Smooth muscle cell (in vitro differentiated cells): ENCODE results near the gene ZBP1. TPM values are rescaled to one million over a fixed set of nuclear protein-coding genes. Genes with fewer than 3 reads are reported as not detected.

Source experiments
- DNase-seq: peaks from one replicate; lab custom pipeline; 2025; ENCODE audit not compliant: unreplicated experiment; lab: John Stamatoyannopoulos, UW
- H2AFZ ChIP-seq: fragments of 200-600 bp; sonication (generic); 2 replicates; pipeline ENCODE4 v1.6.0; 2016; ENCODE audit warnings: antibody characterized with exemption, low read depth, mild to moderate bottlenecking
- H3F3A ChIP-seq: fragments of 200-600 bp; sonication (generic); 2 replicates; pipeline ENCODE4 v1.6.0; 2017; ENCODE audit warnings: antibody characterized with exemption, low read depth
- H3K27ac ChIP-seq: fragments of 200-600 bp; sonication (generic); 2 replicates; pipeline ENCODE4 v1.5.1; 2016; ENCODE audit warnings: low read depth, mild to moderate bottlenecking
- H3K27me3 ChIP-seq: fragments of 200-600 bp; sonication (generic); 2 replicates; pipeline ENCODE4 v1.6.1; 2016; ENCODE audit warnings: low read depth, mild to moderate bottlenecking
- H3K36me3 ChIP-seq: fragments of 200-600 bp; sonication (generic); 2 replicates; pipeline ENCODE4 v1.5.1; 2016; ENCODE audit warnings: low read depth
- H3K4me1 ChIP-seq: fragments of 200-600 bp; sonication (generic); 2 replicates; pipeline ENCODE4 v1.5.1; 2016; ENCODE audit warnings: low read depth
- H3K4me2 ChIP-seq: fragments of 200-600 bp; sonication (generic); 2 replicates; pipeline ENCODE4 v1.6.0; 2016; ENCODE audit warnings: mild to moderate bottlenecking
- H3K4me3 ChIP-seq: fragments of 200-600 bp; sonication (generic); 2 replicates; pipeline ENCODE4 v1.5.1; 2016; ENCODE audit warnings: mild to moderate bottlenecking
- H3K79me2 ChIP-seq: fragments of 200-600 bp; sonication (generic); 2 replicates; pipeline ENCODE4 v1.6.0; 2016; ENCODE audit warnings: low read depth, mild to moderate bottlenecking
- H3K9ac ChIP-seq: fragments of 200-600 bp; sonication (generic); 2 replicates; pipeline ENCODE4 v1.6.0; 2016; ENCODE audit warnings: low read depth
- H3K9me3 ChIP-seq: fragments of 200-600 bp; sonication (generic); replicated peaks from 2 replicates; pipeline ENCODE4 v1.5.1; 2016; ENCODE audit warnings: low read depth
- H4K20me1 ChIP-seq: fragments of 200-600 bp; sonication (generic); 2 replicates; pipeline ENCODE4 v1.6.0; 2016; ENCODE audit warnings: low read depth
- CTCF ChIP-seq: fragments of 200-600 bp; sonication (generic); IDR thresholded peaks from 2 replicates; pipeline ENCODE4 v1.5.1; 2017; ENCODE audit warnings: borderline replicate concordance, mild to moderate bottlenecking, antibody characterized with exemption; ENCODE audit not compliant: insufficient read depth, poor library complexity, severe bottlenecking
- WGBS: methylation state at CpG from one replicate; pipeline ENCODE4 v1.1.7; 2016; ENCODE audit warnings: low lambda C conversion rate; 5-methylcytosine and 5-hydroxymethylcytosine counted together
- polyA plus RNA-seq: library from polyadenylated mRNA; unstranded; fragments of >200 nt; fragmentation: Nextera tagmentation; extraction: Ambion mirVana; gene quantifications from 2 replicates; pipeline ENCODE4 v1.2.1, GENCODE V29; 2016
- total RNA-seq: library from RNA; depleted of rRNA; stranded (reverse); fragments of >200 nt; gene quantifications from 2 replicates; pipeline ENCODE4 v1.2.3, GENCODE V29; 2014

The ZBP1 gene
- total and polyA plus RNA-seq, 2 experiments from 2014 or later: not detected

GRCh38 chr20:57648878-57649616 is 28.8 kb upstream of the ZBP1 start:
- no peak for TF ChIP-seq CTCF
- Histone ChIP-seq H3K4me1 (no peaks in the 10 kb centered on the region), H3K27ac (no peak overlapping the region), H4K20me1 (peaks cover 44% of the 10 kb centered on the region), H3K36me3 (peaks cover 3% of the 10 kb centered on the region), H3K79me2 (no peaks in the 10 kb centered on the region), H2AFZ (no peak overlapping the region), H3K9me3 (no peaks in the 10 kb centered on the region), H3K9ac (no peak overlapping the region), H3K4me3 (no peak overlapping the region), H3K27me3 (no peaks in the 10 kb centered on the region), H3K4me2 (no peak overlapping the region), H3F3A (peaks cover 3% of the 10 kb centered on the region)
- DNase-seq: no peak
- WGBS: 96% methylated on average over 15 of the region's 15 CpGs

- Histone ChIP-seq H3F3A (no peaks in the 10 kb centered on the region), H3K4me3 (no peak overlapping the region), H3K36me3 (peaks cover 3% of the 10 kb centered on the region), H3K9me3 (no peaks in the 10 kb centered on the region), H4K20me1 (peaks cover 35% of the 10 kb centered on the region), H3K27me3 (no peaks in the 10 kb centered on the region), H3K27ac (no peak overlapping the region), H3K9ac (no peak overlapping the region), H3K4me2 (no peak overlapping the region), H2AFZ (no peak overlapping the region), H3K4me1 (no peaks in the 10 kb centered on the region), H3K79me2 (no peaks in the 10 kb centered on the region)
- no peak for DNase-seq
- WGBS: 94% methylated on average over 23 of the region's 23 CpGs
- no peak for TF ChIP-seq CTCF
These were observed 27.9 kb upstream of the ZBP1 start for GRCh38 chr20:57647933-57648785.

GRCh38 chr20:57647006-57647932 is 27.0 kb upstream of the ZBP1 start:
- Histone ChIP-seq H3K4me3 (no peak overlapping the region), H3K36me3 (peaks cover 3% of the 10 kb centered on the region), H3K4me1 (no peaks in the 10 kb centered on the region), H3K79me2 (no peaks in the 10 kb centered on the region), H3K9me3 (no peaks in the 10 kb centered on the region), H3K4me2 (no peak overlapping the region), H4K20me1 (peaks cover 26% of the 10 kb centered on the region), H3F3A (no peaks in the 10 kb centered on the region), H3K27me3 (no peaks in the 10 kb centered on the region), H2AFZ (no peak overlapping the region), H3K9ac (no peak overlapping the region), H3K27ac (no peak overlapping the region)
- no peak for DNase-seq
- WGBS: 94% methylated on average over 12 of the region's 12 CpGs
- TF ChIP-seq CTCF: no peak
